H1 (cell line): ENCODE results near the gene FAM107A.

Experiments
- EP300 ChIP-seq, 2 experiments: IDR thresholded peaks; 1 replicate in 1 of 2; 2 replicates in 1 of 2; pipeline ENCODE4 v1.6.1; 2011 to 2012; ENCODE audit warnings: low read depth in 2 of 2, low read length in 2 of 2, mild to moderate bottlenecking in 2 of 2, borderline replicate concordance in 1 of 2, inconsistent platforms in 1 of 2, moderate library complexity in 1 of 2
- ZNF274 ChIP-seq: IDR thresholded peaks from 2 replicates; pipeline ENCODE4 v1.7.0; 2012; ENCODE audit warnings: low read length, borderline replicate concordance; ENCODE audit errors: extremely low read depth
- TF ChIP-seq, protein P1 (sequence below), 3 experiments: IDR thresholded peaks; 1 replicate in 2 of 3; 2 replicates in 1 of 3; pipeline versions ENCODE4 v1.5.1 to v1.6.1; 2011; ENCODE audit warnings: low read length in 3 of 3, mild to moderate bottlenecking in 3 of 3, inconsistent platforms in 2 of 3, low read depth in 1 of 3, moderate library complexity in 1 of 3; ENCODE audit not compliant: insufficient read depth in 1 of 3; ENCODE audit errors: control extremely low read depth in 1 of 3

DNA sequence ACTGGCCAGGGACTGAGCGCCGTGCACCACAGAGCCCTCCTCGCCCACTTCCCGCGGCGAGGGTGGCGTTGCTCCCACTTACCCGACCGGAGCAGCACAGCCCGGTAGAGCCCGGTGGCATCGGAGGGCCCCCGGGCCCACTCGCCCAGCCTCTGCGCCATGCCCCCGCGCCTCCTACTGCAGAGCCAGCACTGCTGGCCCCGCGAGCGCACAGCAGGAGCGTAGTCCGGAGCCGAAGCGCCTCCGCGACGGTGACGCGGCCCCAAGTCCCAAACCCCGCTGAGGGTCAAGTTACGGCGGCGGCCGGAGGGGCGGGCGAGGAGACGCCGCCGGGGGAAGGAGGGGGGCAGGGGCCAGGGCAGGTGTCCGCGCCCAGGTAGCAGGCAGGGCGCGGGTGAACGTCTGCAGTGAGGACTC, 9.6 kb upstream of the FAM107A start:
- TF ChIP-seq, protein P1, sequence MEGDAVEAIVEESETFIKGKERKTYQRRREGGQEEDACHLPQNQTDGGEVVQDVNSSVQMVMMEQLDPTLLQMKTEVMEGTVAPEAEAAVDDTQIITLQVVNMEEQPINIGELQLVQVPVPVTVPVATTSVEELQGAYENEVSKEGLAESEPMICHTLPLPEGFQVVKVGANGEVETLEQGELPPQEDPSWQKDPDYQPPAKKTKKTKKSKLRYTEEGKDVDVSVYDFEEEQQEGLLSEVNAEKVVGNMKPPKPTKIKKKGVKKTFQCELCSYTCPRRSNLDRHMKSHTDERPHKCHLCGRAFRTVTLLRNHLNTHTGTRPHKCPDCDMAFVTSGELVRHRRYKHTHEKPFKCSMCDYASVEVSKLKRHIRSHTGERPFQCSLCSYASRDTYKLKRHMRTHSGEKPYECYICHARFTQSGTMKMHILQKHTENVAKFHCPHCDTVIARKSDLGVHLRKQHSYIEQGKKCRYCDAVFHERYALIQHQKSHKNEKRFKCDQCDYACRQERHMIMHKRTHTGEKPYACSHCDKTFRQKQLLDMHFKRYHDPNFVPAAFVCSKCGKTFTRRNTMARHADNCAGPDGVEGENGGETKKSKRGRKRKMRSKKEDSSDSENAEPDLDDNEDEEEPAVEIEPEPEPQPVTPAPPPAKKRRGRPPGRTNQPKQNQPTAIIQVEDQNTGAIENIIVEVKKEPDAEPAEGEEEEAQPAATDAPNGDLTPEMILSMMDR (IDR thresholded peaks at IDR 0.05; ENCODE audit: control extremely low read depth in 1 of 3, insufficient read depth in 1 of 3, low read depth in 1 of 3, low read length in 3 of 3), result no peak
- TF ChIP-seq EP300 (IDR thresholded peaks at IDR 0.05; ENCODE audit: borderline replicate concordance in 1 of 2, low read depth in 2 of 2, low read length in 2 of 2) (no peak), ZNF274 (no peak)
